Sigmoid colon (tissue), 3 donors: ENCODE data around the gene CEP43.

Experiments used
- POLR2A ChIP-seq, 2 donors: fragments of 450-650 bp; IDR thresholded peaks; one replicate each; pipeline ENCODE4 v1.6.1; 2016; ENCODE audit warnings: antibody characterized with exemption in 2 of 2, mild to moderate bottlenecking in 2 of 2, moderate library complexity in 2 of 2
- TF ChIP-seq, protein P1 (sequence below), 4 experiments: fragments of 450-650 bp in 3 of 4; fragments of 200-600 bp in 1 of 4; IDR thresholded peaks; one replicate each; pipeline ENCODE4 v1.5.1; 2016 to 2019; ENCODE audit warnings: antibody characterized with exemption in 4 of 4, mild to moderate bottlenecking in 3 of 4, moderate library complexity in 2 of 4

GRCh38 chr6:167037762-167038161 lies 38.6 kb downstream of the CEP43 start:
- TF ChIP-seq, protein P1, sequence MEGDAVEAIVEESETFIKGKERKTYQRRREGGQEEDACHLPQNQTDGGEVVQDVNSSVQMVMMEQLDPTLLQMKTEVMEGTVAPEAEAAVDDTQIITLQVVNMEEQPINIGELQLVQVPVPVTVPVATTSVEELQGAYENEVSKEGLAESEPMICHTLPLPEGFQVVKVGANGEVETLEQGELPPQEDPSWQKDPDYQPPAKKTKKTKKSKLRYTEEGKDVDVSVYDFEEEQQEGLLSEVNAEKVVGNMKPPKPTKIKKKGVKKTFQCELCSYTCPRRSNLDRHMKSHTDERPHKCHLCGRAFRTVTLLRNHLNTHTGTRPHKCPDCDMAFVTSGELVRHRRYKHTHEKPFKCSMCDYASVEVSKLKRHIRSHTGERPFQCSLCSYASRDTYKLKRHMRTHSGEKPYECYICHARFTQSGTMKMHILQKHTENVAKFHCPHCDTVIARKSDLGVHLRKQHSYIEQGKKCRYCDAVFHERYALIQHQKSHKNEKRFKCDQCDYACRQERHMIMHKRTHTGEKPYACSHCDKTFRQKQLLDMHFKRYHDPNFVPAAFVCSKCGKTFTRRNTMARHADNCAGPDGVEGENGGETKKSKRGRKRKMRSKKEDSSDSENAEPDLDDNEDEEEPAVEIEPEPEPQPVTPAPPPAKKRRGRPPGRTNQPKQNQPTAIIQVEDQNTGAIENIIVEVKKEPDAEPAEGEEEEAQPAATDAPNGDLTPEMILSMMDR (IDR thresholded peaks at IDR 0.05), result no peak
- no peak for TF ChIP-seq POLR2A (IDR thresholded peaks at IDR 0.05)
